HG02678 (cell line): Measurements from ENCODE around the gene TNIP2.

ENCODE experiments used
- ATAC-seq: cut with Tn5 transposase; IDR thresholded peaks from one replicate; pipeline ENCODE4 v1.9.1; 2021; ENCODE audit warnings: mild to moderate bottlenecking, moderate library complexity; ENCODE audit not compliant: unreplicated experiment

The TNIP2 gene

GRCh38 chr4:2794486-2795299 is 38.6 kb upstream of the TNIP2 start:
- ATAC-seq: no peak

- no peak for ATAC-seq
These were observed 37.7 kb upstream of the TNIP2 start for GRCh38 chr4:2793586-2794485.

DNA sequence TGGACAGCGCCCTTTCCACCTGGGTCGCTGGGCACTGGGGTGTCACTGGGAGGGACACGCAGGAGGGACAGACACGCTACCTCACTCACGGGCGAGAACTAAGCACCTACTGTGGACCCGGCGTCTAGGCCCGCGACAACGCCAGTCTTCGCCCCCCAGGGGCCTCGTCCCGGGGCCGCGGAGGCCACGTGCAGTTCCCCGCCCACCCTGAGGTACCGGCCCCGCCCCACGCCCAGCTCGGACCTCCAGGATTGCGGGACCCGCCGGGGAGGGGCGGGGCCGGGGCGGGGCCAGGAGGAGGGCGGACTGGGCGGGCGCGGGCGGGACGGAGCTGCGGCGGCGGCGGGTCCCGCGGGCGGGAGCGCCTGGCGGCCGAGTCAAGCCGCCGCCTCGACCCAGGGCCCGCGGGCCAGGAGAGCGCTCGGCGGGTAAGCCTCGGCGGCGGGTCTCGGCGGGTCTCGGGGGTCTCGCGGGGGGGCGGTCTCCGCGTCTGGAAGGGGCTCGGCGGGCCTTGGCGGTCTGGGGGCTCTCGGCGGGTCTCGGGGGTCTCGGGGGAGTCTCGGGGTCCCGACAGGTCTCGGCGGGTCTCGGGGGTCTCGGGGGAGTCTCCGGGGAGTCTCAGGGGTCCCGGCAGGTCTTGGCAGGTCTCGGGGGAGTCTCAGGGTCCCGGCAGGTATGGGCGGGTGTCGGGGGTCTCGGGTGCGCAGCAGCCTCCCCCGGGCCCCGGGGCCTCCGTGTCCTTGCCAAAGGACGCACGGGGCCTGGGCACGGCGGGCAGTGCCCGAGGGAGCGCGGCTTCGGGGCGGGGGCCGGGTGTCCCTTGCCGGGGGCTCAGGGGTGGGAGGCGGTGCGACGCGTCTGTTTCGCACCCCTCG is 36.8 kb upstream of the TNIP2 start, which contains the start of gene SH3BP2:
SH3BP2 (plus strand) TSS at position 375 of the 875 bp plus-strand sequence. CDS start 27,533 bp downstream, outside the sequence.
- peak; percentile 50 for ATAC-seq

GRCh38 chr4:2792396-2792710 is 36.2 kb upstream of the TNIP2 start:
- no peak for ATAC-seq

- no peak for ATAC-seq
These were observed 35.6 kb upstream of the TNIP2 start for GRCh38 chr4:2791518-2792395.

GRCh38 chr4:2790583-2791517 is 34.7 kb upstream of the TNIP2 start:
- no peak for ATAC-seq

DNA sequence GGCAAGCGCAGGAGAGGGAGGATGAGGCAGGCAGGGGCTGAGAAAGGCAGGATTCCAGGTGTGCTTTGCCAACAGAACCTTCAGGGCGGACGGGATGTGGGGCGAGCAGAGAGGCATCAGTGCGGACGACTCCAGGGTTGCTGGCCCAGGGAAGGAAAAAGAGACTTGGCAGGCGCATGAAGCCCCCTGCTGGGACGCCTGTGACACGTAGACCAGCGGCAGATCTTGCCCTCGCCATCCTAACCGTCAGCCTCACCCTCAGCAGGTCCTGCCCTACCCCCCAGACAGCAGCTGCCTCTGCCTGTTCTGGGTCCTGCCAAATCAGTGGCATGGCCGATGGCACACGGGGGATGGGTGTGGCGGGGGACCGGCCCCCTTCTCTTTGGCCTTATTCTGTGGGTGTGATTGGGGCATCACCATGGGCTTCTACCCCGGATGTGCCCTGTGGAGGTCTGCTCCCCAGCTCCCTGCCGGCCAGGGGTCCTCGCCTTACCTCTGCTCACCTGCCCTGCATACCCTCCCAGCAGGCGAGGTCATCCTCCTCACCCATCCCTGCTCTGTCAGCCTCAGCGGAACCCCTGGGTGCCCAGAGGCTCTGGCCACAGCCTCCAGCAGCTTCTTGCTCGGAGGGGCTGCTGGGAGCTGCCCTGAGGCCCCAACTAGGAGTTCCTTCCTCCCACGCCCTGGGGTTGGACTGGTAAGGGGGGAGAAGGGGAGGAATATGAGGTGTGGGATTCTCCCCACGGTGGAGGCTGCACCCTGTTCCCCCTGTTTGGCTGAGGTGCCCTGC is 33.9 kb upstream of the TNIP2 start:
- ATAC-seq: no peak

- no peak for ATAC-seq
These were observed 33.2 kb upstream of the TNIP2 start for GRCh38 chr4:2789351-2789750.

- no peak for ATAC-seq
These were observed 32.5 kb upstream of the TNIP2 start for GRCh38 chr4:2788532-2789103.

GRCh38 chr4:2788101-2788500 is 32.0 kb upstream of the TNIP2 start:
- no peak for ATAC-seq

GRCh38 chr4:2787230-2788100 is 31.3 kb upstream of the TNIP2 start:
- ATAC-seq: peak; percentile 67

GRCh38 chr4:2786794-2787229 is 30.7 kb upstream of the TNIP2 start:
- peak; percentile 2 for ATAC-seq

GRCh38 chr4:2786152-2786671 is 30.1 kb upstream of the TNIP2 start:
- ATAC-seq: no peak

- ATAC-seq: peak; percentile 37
These were observed 29.5 kb upstream of the TNIP2 start for GRCh38 chr4:2785613-2786012.

GRCh38 chr4:2783790-2784189 is 27.7 kb upstream of the TNIP2 start:
- ATAC-seq: no peak

GRCh38 chr4:2781911-2782310 is 25.8 kb upstream of the TNIP2 start:
- no peak for ATAC-seq
